Endothelial cell of umbilical vein (primary cell): ENCODE measurements around the gene CXCL16. TPM values are rescaled to one million over a fixed set of nuclear protein-coding genes. Genes with fewer than 3 reads are reported as not detected.

Source experiments
- BruUV-seq: library from RNA; stranded (reverse); fragments of 400-500 nt; replicated peaks from 2 replicates; lab custom pipeline; 2021; lab: Mats Ljungman, UMichigan
- CTCF ChIA-PET: fragments of 300-600, 350-600 bp; sonication (Branson Sonifier 250); formaldehyde crosslinking; loops from one replicate; lab custom pipeline; 2021; ENCODE audit warnings: antibody characterized with exemption, inconsistent platforms; lab: Charles Lee
- POLR2A ChIA-PET: fragments of 300-600, 350-600 bp; sonication (Branson Sonifier 250); formaldehyde crosslinking; loops from one replicate; lab custom pipeline; 2021; ENCODE audit warnings: antibody characterized with exemption, inconsistent platforms; lab: Charles Lee
- DNase-seq: peaks from one replicate; pipeline ENCODE4 v3.0.0-alpha.2; 2011; ENCODE audit warnings: low read depth, low spot score
- FAIRE-seq: peaks from 2 replicates; lab custom pipeline; 2011; peaks lifted over from hg19 to GRCh38; lab: Jason Lieb, UNC
- H2AFZ ChIP-seq: 2 replicates; pipeline ENCODE4 v1.6.0; 2012; ENCODE audit warnings: low read depth, low read length, control low read depth, inconsistent platforms
- H3K27ac ChIP-seq: 2 replicates; pipeline ENCODE4 v1.5.1; 2011; ENCODE audit warnings: low read depth, mild to moderate bottlenecking, control low read depth, low read length, moderate library complexity; ENCODE audit not compliant: insufficient read depth
- H3K27me3 ChIP-seq, 2 experiments: 2 replicates each; pipeline versions ENCODE4 v1.6.0 to v1.6.1; 2011; ENCODE audit warnings: low read length in 2 of 2, mixed read lengths in 1 of 2; ENCODE audit not compliant: control insufficient read depth in 2 of 2, insufficient read depth in 2 of 2
- H3K36me3 ChIP-seq, 2 experiments: 2 replicates in 1 of 2; 3 replicates in 1 of 2; pipeline ENCODE4 v1.5.1; 2011; ENCODE audit warnings: low read length in 2 of 2, mild to moderate bottlenecking in 1 of 2, moderate library complexity in 1 of 2; ENCODE audit not compliant: control insufficient read depth in 2 of 2, insufficient read depth in 2 of 2; ENCODE audit errors: extremely low read depth in 1 of 2
- H3K4me1 ChIP-seq: 3 replicates; pipeline ENCODE4 v1.5.1; 2011; ENCODE audit warnings: mild to moderate bottlenecking, low read length; ENCODE audit not compliant: control insufficient read depth, insufficient read depth; ENCODE audit errors: extremely low read depth
- H3K4me2 ChIP-seq: 2 replicates; pipeline ENCODE4 v1.6.1; 2011; ENCODE audit warnings: low read length, control low read depth, mixed read lengths; ENCODE audit not compliant: insufficient read depth
- H3K4me3 ChIP-seq, 3 experiments: fragments of 200-600 bp in 1 of 3; sonication (generic), shearing (Covaris generic) in 1 of 3; replicated peaks in 1 of 3; 2 replicates each; pipeline ENCODE4 v1.5.1; 2011 to 2016; ENCODE audit warnings: control low read depth in 3 of 3, low read length in 3 of 3, mild to moderate bottlenecking in 2 of 3, inconsistent platforms in 1 of 3, low read depth in 1 of 3, moderate library complexity in 1 of 3; ENCODE audit not compliant: insufficient read depth in 1 of 3
- H3K79me2 ChIP-seq: 2 replicates; pipeline ENCODE4 v1.6.0; 2012; ENCODE audit warnings: low read length, inconsistent platforms; ENCODE audit not compliant: control insufficient read depth, insufficient read depth
- H3K9ac ChIP-seq: replicated peaks from 2 replicates; pipeline ENCODE3; 2011; ENCODE audit warnings: low read length, control low read depth; ENCODE audit not compliant: insufficient read depth; ENCODE audit errors: extremely low read depth
- H3K9me1 ChIP-seq: replicated peaks from 3 replicates; pipeline ENCODE4 v1.6.0; 2011; ENCODE audit warnings: mild to moderate bottlenecking, low read length; ENCODE audit not compliant: control insufficient read depth, insufficient read depth; ENCODE audit errors: extremely low read depth
- H3K9me3 ChIP-seq: replicated peaks from 2 replicates; pipeline ENCODE4 v1.5.1; 2012; ENCODE audit warnings: low read length, inconsistent platforms; ENCODE audit not compliant: control insufficient read depth, insufficient read depth
- H4K20me1 ChIP-seq: replicated peaks from 2 replicates; pipeline ENCODE3; 2011; ENCODE audit warnings: mild to moderate bottlenecking, low read length; ENCODE audit not compliant: control insufficient read depth, insufficient read depth; ENCODE audit errors: extremely low read depth
- EZH2 ChIP-seq: IDR thresholded peaks from 2 replicates; pipeline ENCODE4 v1.6.1; 2012; ENCODE audit warnings: borderline replicate concordance, low read depth, mild to moderate bottlenecking, moderate library complexity, low read length, inconsistent platforms; ENCODE audit not compliant: severe bottlenecking
- FOS ChIP-seq: IDR thresholded peaks from 2 replicates; pipeline ENCODE4 v1.6.1; 2011; ENCODE audit warnings: mild to moderate bottlenecking, low read length, moderate library complexity, borderline replicate concordance; ENCODE audit not compliant: insufficient read depth
- GATA2 ChIP-seq: IDR thresholded peaks from 2 replicates; pipeline ENCODE4 v1.7.0; 2011; ENCODE audit warnings: low read depth, mild to moderate bottlenecking, moderate library complexity, mixed read lengths, low read length; ENCODE audit not compliant: insufficient read length, insufficient read depth
- JUN ChIP-seq: IDR thresholded peaks from 2 replicates; pipeline ENCODE4 v1.6.1; 2011; ENCODE audit warnings: borderline replicate concordance, low read depth; ENCODE audit not compliant: insufficient read length, insufficient read depth
- MYC ChIP-seq: IDR thresholded peaks from one replicate; pipeline ENCODE4 v1.6.1; 2011; ENCODE audit warnings: mild to moderate bottlenecking, low read depth, low read length
- POLR2A ChIP-seq: IDR thresholded peaks from 2 replicates; pipeline ENCODE4 v1.6.1; 2012; ENCODE audit warnings: low read depth, mild to moderate bottlenecking, control low read depth, low read length
- POLR2AphosphoS5 ChIP-seq: IDR thresholded peaks from 2 replicates; pipeline ENCODE4 v1.6.1; 2012; ENCODE audit warnings: low read depth, mild to moderate bottlenecking, control low read depth, low read length, moderate library complexity; ENCODE audit not compliant: insufficient read depth
- dilution Hi-C: fragments of 300-500 bp; cut with MboI; formaldehyde crosslinking; loops from one replicate; pipeline ENCODE4 v1.15.0; 2019; ENCODE audit warnings: low sequenced_read_pairs; ENCODE audit not compliant: extremely low pct_ligation_motif_present
- intact Hi-C: fragments of 100-400 bp; cut with micrococcal nuclease; formaldehyde crosslinking; loops from one replicate; pipeline ENCODE4 v1.10.0; 2022
- polyA plus RNA-seq, 4 experiments: library from polyadenylated mRNA; depleted of rRNA in 3 of 4; stranded (reverse) in 3 of 4; unstranded in 1 of 4; fragments of >200 nt; gene quantifications; 2 replicates each; pipeline versions ENCODE4 v1.2.1 to v1.2.3, GENCODE V29; 2011 to 2012; ENCODE audit warnings: missing spikeins in 1 of 4
- total RNA-seq: library from RNA; stranded (reverse); gene quantifications from 2 replicates; pipeline ENCODE4 v1.2.3, GENCODE V29; 2021
- TF ChIP-seq, protein P1 (sequence below): IDR thresholded peaks from 2 replicates; pipeline ENCODE4 v1.6.1; 2011; ENCODE audit not compliant: insufficient read depth, insufficient read length
- TF ChIP-seq, protein P2 (sequence below), 2 donors: IDR thresholded peaks; 1 replicate in 1 of 2; 2 replicates in 1 of 2; pipeline ENCODE4 v1.5.1; 2011; ENCODE audit warnings: low read length in 2 of 2, mild to moderate bottlenecking in 2 of 2, moderate library complexity in 2 of 2, control low read depth in 1 of 2, inconsistent platforms in 1 of 2, low read depth in 1 of 2; ENCODE audit not compliant: insufficient read depth in 1 of 2; ENCODE audit errors: extremely low read depth in 1 of 2

The CXCL16 gene
- total and polyA plus RNA-seq, 2 donors (not counting 3 experiments of a cell fraction or from before 2014, with no cell fraction given), result 4.8 to 6.1 TPM

- BruUV-seq, result no TSS peak
- Histone ChIP-seq H3K4me2 (no peak overlapping the region), H3K27ac (no peak overlapping the region), H3K9ac (no peak overlapping the region), H3K9me1 (no peaks in the 10 kb centered on the region), H3K36me3 (no peaks in the 10 kb centered on the region), H3K27me3 (peaks cover 8 to 9% of the 10 kb centered on the region in 2 experiments), H3K4me3 (no peak overlapping the region), H3K79me2 (no peaks in the 10 kb centered on the region), H2AFZ (no peak overlapping the region), H3K9me3 (no peaks in the 10 kb centered on the region), H4K20me1 (no peaks in the 10 kb centered on the region), H3K4me1 (peaks cover 16% of the 10 kb centered on the region)
- ChIA-PET CTCF (no interaction called here), POLR2A (no interaction called here)
- DNase-seq, result no peak
- no peak for TF ChIP-seq POLR2AphosphoS5
- TF ChIP-seq EZH2, result no peak
- TF ChIP-seq, protein P1, sequence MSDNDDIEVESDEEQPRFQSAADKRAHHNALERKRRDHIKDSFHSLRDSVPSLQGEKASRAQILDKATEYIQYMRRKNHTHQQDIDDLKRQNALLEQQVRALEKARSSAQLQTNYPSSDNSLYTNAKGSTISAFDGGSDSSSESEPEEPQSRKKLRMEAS, result no peak
- no peak for TF ChIP-seq JUN
- no peak for TF ChIP-seq FOS
- no peak for TF ChIP-seq GATA2
- TF ChIP-seq, protein P2, sequence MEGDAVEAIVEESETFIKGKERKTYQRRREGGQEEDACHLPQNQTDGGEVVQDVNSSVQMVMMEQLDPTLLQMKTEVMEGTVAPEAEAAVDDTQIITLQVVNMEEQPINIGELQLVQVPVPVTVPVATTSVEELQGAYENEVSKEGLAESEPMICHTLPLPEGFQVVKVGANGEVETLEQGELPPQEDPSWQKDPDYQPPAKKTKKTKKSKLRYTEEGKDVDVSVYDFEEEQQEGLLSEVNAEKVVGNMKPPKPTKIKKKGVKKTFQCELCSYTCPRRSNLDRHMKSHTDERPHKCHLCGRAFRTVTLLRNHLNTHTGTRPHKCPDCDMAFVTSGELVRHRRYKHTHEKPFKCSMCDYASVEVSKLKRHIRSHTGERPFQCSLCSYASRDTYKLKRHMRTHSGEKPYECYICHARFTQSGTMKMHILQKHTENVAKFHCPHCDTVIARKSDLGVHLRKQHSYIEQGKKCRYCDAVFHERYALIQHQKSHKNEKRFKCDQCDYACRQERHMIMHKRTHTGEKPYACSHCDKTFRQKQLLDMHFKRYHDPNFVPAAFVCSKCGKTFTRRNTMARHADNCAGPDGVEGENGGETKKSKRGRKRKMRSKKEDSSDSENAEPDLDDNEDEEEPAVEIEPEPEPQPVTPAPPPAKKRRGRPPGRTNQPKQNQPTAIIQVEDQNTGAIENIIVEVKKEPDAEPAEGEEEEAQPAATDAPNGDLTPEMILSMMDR (IDR thresholded peaks at IDR 0.05; ENCODE audit: extremely low read depth in 1 of 2, insufficient read depth in 1 of 2, low read depth in 1 of 2, low read length in 2 of 2), result no peak
- no peak for TF ChIP-seq POLR2A
- no peak for TF ChIP-seq MYC
- FAIRE-seq, result no peak
- intact Hi-C loops (loop anchor here (5.0 kb wide), 1 partner anchor 167 kb away; the partner anchor contains the start of gene CHRNE), dilution Hi-C loops (no loop called here)
Observed at GRCh38 chr17:4734857-4735475, 4.8 kb downstream of the CXCL16 start.
